Fibroblast of lung (primary cell): ENCODE results near the gene SLC38A8. TPM values are rescaled to one million over a fixed set of nuclear protein-coding genes. Genes with fewer than 3 reads are reported as not detected.

ENCODE experiments used
- DNase-seq, 2 donors: peaks; one replicate each; pipeline versions ENCODE4 v3.0.0 to v3.0.0-alpha.2; 2010; ENCODE audit warnings: low read depth in 2 of 2
- H2AFZ ChIP-seq: 2 replicates; pipeline ENCODE4 v1.5.1; 2012; ENCODE audit warnings: low read length, control low read depth, inconsistent platforms
- H3K27ac ChIP-seq: 2 replicates; pipeline ENCODE4 v1.5.1; 2011; ENCODE audit warnings: low read length, control low read depth; ENCODE audit not compliant: insufficient read depth
- H3K27me3 ChIP-seq: 2 replicates; pipeline ENCODE4 v1.5.1; 2011; ENCODE audit warnings: mild to moderate bottlenecking, low read length; ENCODE audit not compliant: control insufficient read depth, insufficient read depth
- H3K36me3 ChIP-seq: 2 replicates; pipeline ENCODE4 v1.5.1; 2011; ENCODE audit warnings: low read length; ENCODE audit not compliant: control insufficient read depth, insufficient read depth
- H3K4me1 ChIP-seq: 2 replicates; pipeline ENCODE4 v1.5.1; 2011; ENCODE audit warnings: low read length; ENCODE audit not compliant: control insufficient read depth, insufficient read depth; ENCODE audit errors: extremely low read depth
- H3K4me2 ChIP-seq: 2 replicates; pipeline ENCODE4 v1.5.1; 2011; ENCODE audit warnings: low read length, control low read depth; ENCODE audit not compliant: insufficient read depth; ENCODE audit errors: extremely low read depth
- H3K4me3 ChIP-seq, 4 experiments: fragments of 200-600 bp in 1 of 4; sonication (generic) in 1 of 4; replicated peaks in 1 of 4; 2 replicates each; pipeline ENCODE4 v1.5.1; 2011 to 2016; ENCODE audit warnings: low read length in 4 of 4, low read depth in 3 of 4, mild to moderate bottlenecking in 3 of 4, control low read depth in 2 of 4, inconsistent platforms in 1 of 4, mixed read lengths in 1 of 4; ENCODE audit not compliant: insufficient read depth in 1 of 4; ENCODE audit errors: control extremely low read depth in 1 of 4
- H3K79me2 ChIP-seq: 2 replicates; pipeline ENCODE4 v1.5.1; 2012; ENCODE audit warnings: mild to moderate bottlenecking, low read length, inconsistent platforms; ENCODE audit not compliant: control insufficient read depth, insufficient read depth
- H3K9ac ChIP-seq: 2 replicates; pipeline ENCODE4 v1.5.1; 2011; ENCODE audit warnings: mild to moderate bottlenecking, low read length, control low read depth; ENCODE audit not compliant: insufficient read depth
- H3K9me3 ChIP-seq: 2 replicates; pipeline ENCODE4 v1.5.1; 2012; ENCODE audit warnings: low read depth, low read length; ENCODE audit not compliant: control insufficient read depth, insufficient read depth
- H4K20me1 ChIP-seq: 2 replicates; pipeline ENCODE4 v1.5.1; 2011; ENCODE audit warnings: low read length; ENCODE audit not compliant: control insufficient read depth, insufficient read depth; ENCODE audit errors: extremely low read depth
- CTCF ChIP-seq, 2 donors: IDR thresholded peaks in 1 of 2; conservative IDR thresholded peaks in 1 of 2; 1 replicate in 1 of 2; 2 replicates in 1 of 2; pipeline ENCODE4 v1.5.1; 2011 to 2012; ENCODE audit warnings: low read length in 2 of 2, control low read depth in 1 of 2, inconsistent platforms in 1 of 2, low read depth in 1 of 2, mild to moderate bottlenecking in 1 of 2
- EZH2 ChIP-seq: IDR thresholded peaks from 2 replicates; pipeline ENCODE4 v1.5.1; 2012; ENCODE audit warnings: low read length, control low read depth, mild to moderate bottlenecking; ENCODE audit errors: missing control alignments
- polyA plus RNA-seq, 2 donors: library from polyadenylated mRNA; depleted of rRNA in 1 of 2; stranded (reverse) in 1 of 2; unstranded in 1 of 2; fragments of >200 nt; gene quantifications; 2 replicates each; pipeline ENCODE4 v1.2.1, GENCODE V29; 2011 to 2012; ENCODE audit warnings: missing spikeins in 1 of 2
- total RNA-seq: library from RNA; depleted of rRNA; stranded (reverse); fragments of >200 nt; gene quantifications from 2 replicates; pipeline ENCODE4 v1.2.1, GENCODE V29; 2014

SLC38A8 gene
- total and polyA plus RNA-seq, 2 donors (not counting 1 experiment from before 2014, with no cell fraction given), result not detected

- no peaks in the 10 kb centered on the region for H4K20me1 ChIP-seq
- no peak for DNase-seq
- H3K9ac ChIP-seq, result no peak overlapping the region
- TF ChIP-seq EZH2, result no peak
- TF ChIP-seq CTCF (conservative IDR thresholded peaks at IDR 0.05 in 1 of 2, IDR thresholded peaks at IDR 0.05 in 1 of 2; ENCODE audit: low read depth in 1 of 2, low read length in 2 of 2), result no peak
- H3K27ac ChIP-seq, result no peak overlapping the region
- H3K4me3 ChIP-seq, result no peak overlapping the region
- H3K4me1 ChIP-seq, result no peaks in the 10 kb centered on the region
- H3K36me3 ChIP-seq, result no peaks in the 10 kb centered on the region
- H3K27me3 ChIP-seq, result peaks cover 8% of the 10 kb centered on the region
- H3K4me2 ChIP-seq, result no peak overlapping the region
- no peak overlapping the region for H2AFZ ChIP-seq
- H3K9me3 ChIP-seq, result no peaks in the 10 kb centered on the region
- H3K79me2 ChIP-seq, result no peaks in the 10 kb centered on the region
These were observed 60.8 kb downstream of the SLC38A8 start for GRCh38 chr16:83981799-83982198.

- no peak for DNase-seq
- H3K9ac ChIP-seq, result no peak overlapping the region
- no peaks in the 10 kb centered on the region for H3K4me1 ChIP-seq
- H3K36me3 ChIP-seq, result no peaks in the 10 kb centered on the region
- TF ChIP-seq CTCF (conservative IDR thresholded peaks at IDR 0.05 in 1 of 2, IDR thresholded peaks at IDR 0.05 in 1 of 2; ENCODE audit: low read depth in 1 of 2, low read length in 2 of 2), result no peak
- H3K27me3 ChIP-seq, result peaks cover 8% of the 10 kb centered on the region
- H3K79me2 ChIP-seq, result no peaks in the 10 kb centered on the region
- no peak overlapping the region for H3K4me2 ChIP-seq
- H4K20me1 ChIP-seq, result no peaks in the 10 kb centered on the region
- no peak overlapping the region for H2AFZ ChIP-seq
- H3K4me3 ChIP-seq, result no peak overlapping the region
- H3K27ac ChIP-seq, result no peak overlapping the region
- no peaks in the 10 kb centered on the region for H3K9me3 ChIP-seq
These were observed 61.8 kb downstream of the SLC38A8 start for GRCh38 chr16:83980794-83981193.

- H3K9me3 ChIP-seq, result no peaks in the 10 kb centered on the region
- no peak overlapping the region for H2AFZ ChIP-seq
- no peak overlapping the region for H3K9ac ChIP-seq
- H3K36me3 ChIP-seq, result no peaks in the 10 kb centered on the region
- no peaks in the 10 kb centered on the region for H3K4me1 ChIP-seq
- H3K27me3 ChIP-seq, result peaks cover 8% of the 10 kb centered on the region
- DNase-seq, result no peak
- no peak overlapping the region for H3K4me2 ChIP-seq
- TF ChIP-seq CTCF (conservative IDR thresholded peaks at IDR 0.05 in 1 of 2, IDR thresholded peaks at IDR 0.05 in 1 of 2; ENCODE audit: low read depth in 1 of 2, low read length in 2 of 2) (no peak), EZH2 (no peak)
- H4K20me1 ChIP-seq, result no peaks in the 10 kb centered on the region
- H3K4me3 ChIP-seq, result no peak overlapping the region
- H3K27ac ChIP-seq, result no peak overlapping the region
- no peaks in the 10 kb centered on the region for H3K79me2 ChIP-seq
These were observed 63.2 kb downstream of the SLC38A8 start for GRCh38 chr16:83979441-83979840.
